Activated naive CD8-positive, alpha-beta T cell treated with anti-CD3 and anti-CD28 coated beads for 36 hours (primary cell): ENCODE results near the gene IQGAP2. TPM values are rescaled to one million over a fixed set of nuclear protein-coding genes. Genes with fewer than 3 reads are reported as not detected.
"Not testable (repeated sequence)": the region's sequence is repeated elsewhere in the genome, so short reads cannot be mapped to it uniquely, and the experiment has no call there.

Experiments
- DNase-seq: peaks from one replicate; pipeline ENCODE4 v3.0.0; 2021
- H3K27ac Mint-ChIP-seq: one replicate; pipeline ENCODE4 v1.8.0; 2022; ENCODE audit warnings: mild to moderate bottlenecking, moderate library complexity, mixed read lengths
- H3K27me3 Mint-ChIP-seq: one replicate; pipeline ENCODE4 v1.8.0; 2022; ENCODE audit warnings: mild to moderate bottlenecking, mixed read lengths
- H3K36me3 Mint-ChIP-seq: one replicate; pipeline ENCODE4 v1.8.0; 2021; ENCODE audit warnings: mild to moderate bottlenecking, mixed read lengths
- H3K4me1 Mint-ChIP-seq: one replicate; pipeline ENCODE4 v1.8.0; 2021; ENCODE audit warnings: mixed read lengths
- H3K4me3 Mint-ChIP-seq: one replicate; pipeline ENCODE4 v1.8.0; 2022; ENCODE audit warnings: mild to moderate bottlenecking, moderate library complexity, mixed read lengths
- H3K9me3 Mint-ChIP-seq: one replicate; pipeline ENCODE4 v1.8.0; 2022; ENCODE audit warnings: mixed read lengths
- total RNA-seq, 2 experiments: library from RNA; stranded (reverse); gene quantifications; one replicate each; pipeline ENCODE4 v1.2.3, GENCODE V29; 2021

Gene IQGAP2
- total RNA-seq, 2 experiments from 2014 or later, result 30.3 to 30.6 TPM

GRCh38 chr5:76602094-76602726, 199.1 kb downstream of the IQGAP2 start:
- H3K36me3 Mint-ChIP-seq, result peaks cover 12% of the 10 kb centered on the region
- H3K9me3 Mint-ChIP-seq, result no peaks in the 10 kb centered on the region
- peaks cover 11% of the 10 kb centered on the region for H3K4me1 Mint-ChIP-seq
- no peaks in the 10 kb centered on the region for H3K27me3 Mint-ChIP-seq
- H3K27ac Mint-ChIP-seq, result no peak overlapping the region
- H3K4me3 Mint-ChIP-seq, result no peak overlapping the region
- no peak for DNase-seq

GRCh38 chr5:76603991-76604390, 200.9 kb downstream of the IQGAP2 start:
- not testable (repeated sequence) for H3K27ac Mint-ChIP-seq, H3K4me3 Mint-ChIP-seq, H3K9me3 Mint-ChIP-seq, DNase-seq, H3K27me3 Mint-ChIP-seq
- Mint-ChIP-seq H3K4me1 (peaks cover 17% of the 10 kb centered on the region), H3K36me3 (peaks cover 13% of the 10 kb centered on the region)

GRCh38 chr5:76604838-76605237, 201.8 kb downstream of the IQGAP2 start:
- peaks cover 13% of the 10 kb centered on the region for H3K36me3 Mint-ChIP-seq
- peaks cover 17% of the 10 kb centered on the region for H3K4me1 Mint-ChIP-seq
- H3K27me3 Mint-ChIP-seq, result no peaks in the 10 kb centered on the region
- no peak overlapping the region for H3K4me3 Mint-ChIP-seq
- DNase-seq, result no peak
- no peaks in the 10 kb centered on the region for H3K9me3 Mint-ChIP-seq
- H3K27ac Mint-ChIP-seq, result no peak overlapping the region

GRCh38 chr5:76606701-76607100, 203.6 kb downstream of the IQGAP2 start:
- no peak for DNase-seq
- Mint-ChIP-seq H3K27ac (no peak overlapping the region), H3K9me3 (no peaks in the 10 kb centered on the region), H3K27me3 (no peaks in the 10 kb centered on the region), H3K4me1 (peaks cover 17% of the 10 kb centered on the region), H3K36me3 (peaks cover 13% of the 10 kb centered on the region), H3K4me3 (no peak overlapping the region)

- no peaks in the 10 kb centered on the region for H3K27me3 Mint-ChIP-seq
- H3K36me3 Mint-ChIP-seq, result peaks cover 12% of the 10 kb centered on the region
- DNase-seq, result no peak
- no peak overlapping the region for H3K27ac Mint-ChIP-seq
- H3K4me1 Mint-ChIP-seq, result peaks cover 17% of the 10 kb centered on the region
- H3K9me3 Mint-ChIP-seq, result no peaks in the 10 kb centered on the region
- H3K4me3 Mint-ChIP-seq, result peak overlapping the region; percentile 19
Observed at GRCh38 chr5:76607353-76607871, 204.3 kb downstream of the IQGAP2 start.

- peaks cover 17% of the 10 kb centered on the region for H3K4me1 Mint-ChIP-seq
- peaks cover 12% of the 10 kb centered on the region for H3K36me3 Mint-ChIP-seq
- H3K4me3 Mint-ChIP-seq, result no peak overlapping the region
- H3K27ac Mint-ChIP-seq, result peak overlapping the region; percentile 28
- H3K9me3 Mint-ChIP-seq, result no peaks in the 10 kb centered on the region
- DNase-seq, result no peak
- no peaks in the 10 kb centered on the region for H3K27me3 Mint-ChIP-seq
Observed at GRCh38 chr5:76608833-76609232, 205.7 kb downstream of the IQGAP2 start.

- Mint-ChIP-seq H3K4me3 (no peak overlapping the region), H3K27ac (no peak overlapping the region), H3K4me1 (peaks cover 15% of the 10 kb centered on the region), H3K36me3 (peaks cover 6% of the 10 kb centered on the region), H3K9me3 (no peaks in the 10 kb centered on the region), H3K27me3 (no peaks in the 10 kb centered on the region)
- DNase-seq, result no peak
Observed at GRCh38 chr5:76610196-76610595, 207.1 kb downstream of the IQGAP2 start.

- H3K4me3 Mint-ChIP-seq, result no peak overlapping the region
- H3K27ac Mint-ChIP-seq, result no peak overlapping the region
- no peaks in the 10 kb centered on the region for H3K27me3 Mint-ChIP-seq
- DNase-seq, result no peak
- no peaks in the 10 kb centered on the region for H3K9me3 Mint-ChIP-seq
- H3K36me3 Mint-ChIP-seq, result peaks cover 2% of the 10 kb centered on the region
- H3K4me1 Mint-ChIP-seq, result peaks cover 6% of the 10 kb centered on the region
Observed at GRCh38 chr5:76612942-76613341, 209.9 kb downstream of the IQGAP2 start.

- Mint-ChIP-seq H3K27me3 (no peaks in the 10 kb centered on the region), H3K27ac (no peak overlapping the region), H3K9me3 (no peaks in the 10 kb centered on the region), H3K36me3 (peaks cover 4% of the 10 kb centered on the region), H3K4me3 (no peak overlapping the region), H3K4me1 (no peaks in the 10 kb centered on the region)
- no peak for DNase-seq
Observed at GRCh38 chr5:76615759-76616158, 212.7 kb downstream of the IQGAP2 start.

GRCh38 chr5:76616206-76616605, 213.1 kb downstream of the IQGAP2 start:
- H3K9me3 Mint-ChIP-seq, result no peaks in the 10 kb centered on the region
- peaks cover 4% of the 10 kb centered on the region for H3K36me3 Mint-ChIP-seq
- H3K27me3 Mint-ChIP-seq, result no peaks in the 10 kb centered on the region
- DNase-seq, result no peak
- no peak overlapping the region for H3K27ac Mint-ChIP-seq
- no peaks in the 10 kb centered on the region for H3K4me1 Mint-ChIP-seq
- no peak overlapping the region for H3K4me3 Mint-ChIP-seq

- H3K9me3 Mint-ChIP-seq, result no peaks in the 10 kb centered on the region
- H3K4me1 Mint-ChIP-seq, result peaks cover under 1% of the 10 kb centered on the region
- H3K4me3 Mint-ChIP-seq, result no peak overlapping the region
- no peaks in the 10 kb centered on the region for H3K27me3 Mint-ChIP-seq
- H3K27ac Mint-ChIP-seq, result no peak overlapping the region
- H3K36me3 Mint-ChIP-seq, result peaks cover 2% of the 10 kb centered on the region
- no peak for DNase-seq
Observed at GRCh38 chr5:76617229-76617628, 214.1 kb downstream of the IQGAP2 start.

GRCh38 chr5:76617675-76618074, 214.6 kb downstream of the IQGAP2 start:
- no peaks in the 10 kb centered on the region for H3K9me3 Mint-ChIP-seq
- no peaks in the 10 kb centered on the region for H3K27me3 Mint-ChIP-seq
- H3K4me1 Mint-ChIP-seq, result peaks cover 3% of the 10 kb centered on the region
- H3K36me3 Mint-ChIP-seq, result peaks cover 2% of the 10 kb centered on the region
- no peak for DNase-seq
- H3K4me3 Mint-ChIP-seq, result no peak overlapping the region
- no peak overlapping the region for H3K27ac Mint-ChIP-seq

GRCh38 chr5:76620166-76620565, 217.1 kb downstream of the IQGAP2 start:
- no peak overlapping the region for H3K27ac Mint-ChIP-seq
- H3K4me3 Mint-ChIP-seq, result no peak overlapping the region
- peaks cover 2% of the 10 kb centered on the region for H3K36me3 Mint-ChIP-seq
- H3K4me1 Mint-ChIP-seq, result peaks cover 8% of the 10 kb centered on the region
- no peaks in the 10 kb centered on the region for H3K27me3 Mint-ChIP-seq
- H3K9me3 Mint-ChIP-seq, result no peaks in the 10 kb centered on the region
- DNase-seq, result no peak

- Mint-ChIP-seq H3K4me3 (no peak overlapping the region), H3K27ac (no peak overlapping the region), H3K4me1 (peaks cover 22% of the 10 kb centered on the region), H3K9me3 (no peaks in the 10 kb centered on the region), H3K27me3 (no peaks in the 10 kb centered on the region), H3K36me3 (peaks cover 14% of the 10 kb centered on the region)
- no peak for DNase-seq
Observed at GRCh38 chr5:76622076-76622475, 219.0 kb downstream of the IQGAP2 start.

GRCh38 chr5:76622973-76623596, 220.0 kb downstream of the IQGAP2 start, which contains the start of gene F2RL2:
F2RL2 (minus strand) TSS chr5:76623403; CDS start chr5:76623230, 173 bp downstream.
- H3K4me1 Mint-ChIP-seq, result peaks cover 24% of the 10 kb centered on the region
- no peak within 1 kb of the TSS for H3K27ac Mint-ChIP-seq
- no peak for DNase-seq
- no peak within 1 kb of the TSS for H3K4me3 Mint-ChIP-seq
- no peaks in the 10 kb centered on the region for H3K27me3 Mint-ChIP-seq
- H3K36me3 Mint-ChIP-seq, result peaks cover 15% of the 10 kb centered on the region
- H3K9me3 Mint-ChIP-seq, result no peaks in the 10 kb centered on the region
